ENCODE results near the gene TSPO. TPM values are rescaled to one million over a fixed set of nuclear protein-coding genes. Genes with fewer than 3 reads are reported as not detected.

Gene TSPO
- total RNA-seq, 1 experiment from 2014 or later = 144 TPM

DNA sequence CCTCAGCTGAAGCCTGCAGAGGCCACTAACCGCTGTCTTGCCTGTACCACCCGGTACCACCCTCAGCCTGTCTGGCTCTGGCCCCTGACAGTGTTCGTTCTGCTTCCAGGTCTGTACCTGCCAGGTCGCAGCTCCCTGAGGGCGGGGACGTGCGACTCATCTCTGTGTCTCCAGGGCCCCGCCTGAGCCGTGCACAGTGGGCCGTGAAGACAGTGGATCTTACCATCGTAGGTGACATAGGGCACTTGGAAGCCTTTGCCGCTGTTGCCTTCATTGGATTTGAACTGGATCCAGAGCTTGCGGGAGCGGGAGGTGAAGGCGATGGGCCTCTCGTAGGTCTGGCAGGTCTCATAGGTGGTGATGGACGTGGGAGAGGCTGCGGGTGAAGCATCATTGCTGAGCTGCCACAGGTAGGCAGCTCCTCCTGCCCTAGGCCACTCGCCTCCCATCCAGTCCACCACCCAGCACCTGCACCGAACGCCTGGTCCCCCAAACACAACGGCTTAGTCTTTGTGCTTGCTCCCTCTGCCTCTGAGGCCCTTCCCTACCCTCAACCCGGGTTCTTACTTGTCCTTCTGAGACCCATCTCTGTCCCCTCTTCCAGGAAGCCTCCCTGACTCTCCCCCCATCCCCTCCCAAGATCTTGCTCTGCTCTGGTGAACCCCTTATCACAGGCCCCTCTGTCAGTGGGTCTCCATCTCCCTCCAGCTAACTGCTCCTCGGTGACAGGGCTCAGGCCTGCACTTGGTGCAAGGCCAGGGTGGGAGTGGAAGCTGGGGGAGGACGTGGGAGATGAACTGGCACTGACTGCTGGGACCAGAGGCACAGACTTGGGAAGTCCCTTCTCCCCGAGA is 56.7 kb downstream of the TSPO start:
- no peaks in the 10 kb centered on the region for H3K36me3 ChIP-seq (ENCODE audit: control insufficient read depth, insufficient read depth, low read length)
- no TSS peak for BruUV-seq (replicated peaks)
- POLR2A ChIA-PET = interaction anchor here (0.5 to 0.6 kb wide), 2 partner anchors 531 to 646 kb away, joined by 4 to 10 read pairs; no protein-coding TSS in a partner anchor
- CTCF ChIA-PET = no interaction called here
- ATAC-seq = no peak
- no peak for DNase-seq (ENCODE audit: low read depth, low spot score)
- H3K9me3 ChIP-seq (ENCODE audit: control insufficient read depth, insufficient read depth, low read depth, low read length) = no peaks in the 10 kb centered on the region
- H3K4me3 ChIP-seq (ENCODE audit: low read depth in 2 of 2, low read length in 2 of 2) = no peak overlapping the region
- intact Hi-C loops (cut with micrococcal nuclease; ENCODE audit: unreplicated experiment) (no loop called here), in situ Hi-C loops (cut with HindIII; ENCODE audit: low pct_unique_long_range_greater_than_20kb, low sequenced_read_pairs) (no loop called here)
- no peaks in the 10 kb centered on the region for H3K27me3 ChIP-seq (ENCODE audit: control insufficient read depth, insufficient read depth, low read length)
- TF ChIP-seq, protein P1, sequence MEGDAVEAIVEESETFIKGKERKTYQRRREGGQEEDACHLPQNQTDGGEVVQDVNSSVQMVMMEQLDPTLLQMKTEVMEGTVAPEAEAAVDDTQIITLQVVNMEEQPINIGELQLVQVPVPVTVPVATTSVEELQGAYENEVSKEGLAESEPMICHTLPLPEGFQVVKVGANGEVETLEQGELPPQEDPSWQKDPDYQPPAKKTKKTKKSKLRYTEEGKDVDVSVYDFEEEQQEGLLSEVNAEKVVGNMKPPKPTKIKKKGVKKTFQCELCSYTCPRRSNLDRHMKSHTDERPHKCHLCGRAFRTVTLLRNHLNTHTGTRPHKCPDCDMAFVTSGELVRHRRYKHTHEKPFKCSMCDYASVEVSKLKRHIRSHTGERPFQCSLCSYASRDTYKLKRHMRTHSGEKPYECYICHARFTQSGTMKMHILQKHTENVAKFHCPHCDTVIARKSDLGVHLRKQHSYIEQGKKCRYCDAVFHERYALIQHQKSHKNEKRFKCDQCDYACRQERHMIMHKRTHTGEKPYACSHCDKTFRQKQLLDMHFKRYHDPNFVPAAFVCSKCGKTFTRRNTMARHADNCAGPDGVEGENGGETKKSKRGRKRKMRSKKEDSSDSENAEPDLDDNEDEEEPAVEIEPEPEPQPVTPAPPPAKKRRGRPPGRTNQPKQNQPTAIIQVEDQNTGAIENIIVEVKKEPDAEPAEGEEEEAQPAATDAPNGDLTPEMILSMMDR (IDR thresholded peaks at IDR 0.05) = no peak
- TF ChIP-seq SIN3A (IDR thresholded peaks at IDR 0.05; ENCODE audit: borderline replicate concordance, insufficient read depth, low read depth, low read length) (no peak), TCF7L2 (IDR thresholded peaks at IDR 0.05; ENCODE audit: low read depth, low read length) (no peak), POLR2AphosphoS5 (IDR thresholded peaks at IDR 0.05; ENCODE audit: low read depth, low read length) (no peak)
- TF ChIP-seq, protein P2, sequence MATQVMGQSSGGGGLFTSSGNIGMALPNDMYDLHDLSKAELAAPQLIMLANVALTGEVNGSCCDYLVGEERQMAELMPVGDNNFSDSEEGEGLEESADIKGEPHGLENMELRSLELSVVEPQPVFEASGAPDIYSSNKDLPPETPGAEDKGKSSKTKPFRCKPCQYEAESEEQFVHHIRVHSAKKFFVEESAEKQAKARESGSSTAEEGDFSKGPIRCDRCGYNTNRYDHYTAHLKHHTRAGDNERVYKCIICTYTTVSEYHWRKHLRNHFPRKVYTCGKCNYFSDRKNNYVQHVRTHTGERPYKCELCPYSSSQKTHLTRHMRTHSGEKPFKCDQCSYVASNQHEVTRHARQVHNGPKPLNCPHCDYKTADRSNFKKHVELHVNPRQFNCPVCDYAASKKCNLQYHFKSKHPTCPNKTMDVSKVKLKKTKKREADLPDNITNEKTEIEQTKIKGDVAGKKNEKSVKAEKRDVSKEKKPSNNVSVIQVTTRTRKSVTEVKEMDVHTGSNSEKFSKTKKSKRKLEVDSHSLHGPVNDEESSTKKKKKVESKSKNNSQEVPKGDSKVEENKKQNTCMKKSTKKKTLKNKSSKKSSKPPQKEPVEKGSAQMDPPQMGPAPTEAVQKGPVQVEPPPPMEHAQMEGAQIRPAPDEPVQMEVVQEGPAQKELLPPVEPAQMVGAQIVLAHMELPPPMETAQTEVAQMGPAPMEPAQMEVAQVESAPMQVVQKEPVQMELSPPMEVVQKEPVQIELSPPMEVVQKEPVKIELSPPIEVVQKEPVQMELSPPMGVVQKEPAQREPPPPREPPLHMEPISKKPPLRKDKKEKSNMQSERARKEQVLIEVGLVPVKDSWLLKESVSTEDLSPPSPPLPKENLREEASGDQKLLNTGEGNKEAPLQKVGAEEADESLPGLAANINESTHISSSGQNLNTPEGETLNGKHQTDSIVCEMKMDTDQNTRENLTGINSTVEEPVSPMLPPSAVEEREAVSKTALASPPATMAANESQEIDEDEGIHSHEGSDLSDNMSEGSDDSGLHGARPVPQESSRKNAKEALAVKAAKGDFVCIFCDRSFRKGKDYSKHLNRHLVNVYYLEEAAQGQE (IDR thresholded peaks at IDR 0.05; ENCODE audit: insufficient read depth in 1 of 2, low read depth in 2 of 2, low read length in 1 of 2) = no peak
- H3K4me1 ChIP-seq (ENCODE audit: control insufficient read depth, insufficient read depth, low read length) = no peaks in the 10 kb centered on the region
- no peak overlapping the region for H3K27ac ChIP-seq (ENCODE audit: low read length)

DNA sequence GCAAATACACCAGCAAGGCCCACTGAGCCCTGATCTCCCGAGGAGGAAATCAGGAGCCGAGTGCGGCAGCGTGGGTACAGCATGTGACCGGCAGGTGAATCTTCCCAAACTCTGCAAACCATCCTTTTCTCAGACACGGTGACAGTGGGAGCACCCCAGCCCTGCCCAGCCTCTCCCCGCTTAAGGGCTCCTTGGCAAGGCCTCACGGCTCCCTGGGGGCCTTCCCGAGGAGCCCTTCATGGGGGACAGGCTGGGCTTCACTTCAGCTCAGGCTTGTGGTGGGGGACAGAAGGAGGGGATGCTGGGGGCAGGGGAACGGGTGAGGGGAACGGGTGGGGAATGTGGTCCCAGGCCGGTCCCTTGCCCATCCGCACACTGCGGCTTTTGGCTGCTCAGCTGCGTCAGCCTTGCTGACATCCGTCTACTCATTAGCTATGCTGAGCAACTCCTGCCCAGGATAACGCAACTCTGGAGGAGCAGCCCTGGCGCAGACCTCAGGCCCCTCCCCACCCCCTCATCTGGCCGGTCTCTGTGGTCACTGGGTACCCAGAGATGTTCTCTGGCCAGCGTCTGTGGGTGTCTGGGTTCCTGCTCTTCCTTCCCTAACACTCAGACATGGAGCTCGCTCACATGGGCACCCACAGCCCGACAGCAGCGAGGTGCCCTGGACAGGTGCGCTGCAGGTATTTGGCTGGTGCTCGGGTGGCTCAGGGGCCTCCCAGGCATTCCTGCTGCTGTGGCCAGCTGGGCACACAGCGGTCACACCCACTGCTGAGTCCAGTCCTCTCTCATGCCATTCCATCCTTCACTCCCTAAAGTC is 57.6 kb downstream of the TSPO start:
- ATAC-seq (no peak), DNase-seq (ENCODE audit: low read depth, low spot score) (no peak)
- in situ Hi-C loops (cut with HindIII; ENCODE audit: low pct_unique_long_range_greater_than_20kb, low sequenced_read_pairs) (no loop called here), intact Hi-C loops (cut with micrococcal nuclease; ENCODE audit: unreplicated experiment) (no loop called here)
- H3K36me3 ChIP-seq (ENCODE audit: control insufficient read depth, insufficient read depth, low read length) = no peaks in the 10 kb centered on the region
- ChIA-PET POLR2A (interaction anchor here (0.5 to 0.6 kb wide), 3 partner anchors 481 to 645 kb away, joined by 3 to 10 read pairs (median 4); no protein-coding TSS in a partner anchor), CTCF (no interaction called here)
- TF ChIP-seq SIN3A (IDR thresholded peaks at IDR 0.05; ENCODE audit: borderline replicate concordance, insufficient read depth, low read depth, low read length) (no peak), TCF7L2 (IDR thresholded peaks at IDR 0.05; ENCODE audit: low read depth, low read length) (no peak), POLR2AphosphoS5 (IDR thresholded peaks at IDR 0.05; ENCODE audit: low read depth, low read length) (no peak)
- TF ChIP-seq, protein P2 (IDR thresholded peaks at IDR 0.05; ENCODE audit: insufficient read depth in 1 of 2, low read depth in 2 of 2, low read length in 1 of 2) = no peak
- TF ChIP-seq, protein P1 (IDR thresholded peaks at IDR 0.05) = no peak
- no peaks in the 10 kb centered on the region for H3K27me3 ChIP-seq (ENCODE audit: control insufficient read depth, insufficient read depth, low read length)
- no peak overlapping the region for H3K4me3 ChIP-seq (ENCODE audit: low read depth in 2 of 2, low read length in 2 of 2)
- H3K27ac ChIP-seq (ENCODE audit: low read length) = no peak overlapping the region
- no peaks in the 10 kb centered on the region for H3K9me3 ChIP-seq (ENCODE audit: control insufficient read depth, insufficient read depth, low read depth, low read length)
- H3K4me1 ChIP-seq (ENCODE audit: control insufficient read depth, insufficient read depth, low read length) = no peaks in the 10 kb centered on the region
- no TSS peak for BruUV-seq (replicated peaks)

Measured in Panc1 (cell line).